Neural cell (in vitro differentiated cells): ENCODE data around the gene TMSB15C. TPM values are rescaled to one million over a fixed set of nuclear protein-coding genes. Genes with fewer than 3 reads are reported as not detected.

Experiments used
- H2AFZ ChIP-seq: fragments of 200-600, 300-800 bp; sonication (generic), shearing (Covaris generic); 2 replicates; pipeline ENCODE4 v1.6.0; 2014; ENCODE audit warnings: low read depth, mild to moderate bottlenecking, antibody characterized with exemption, low read length, moderate library complexity
- H3F3A ChIP-seq: fragments of 200-600 bp; shearing (Covaris generic); 2 replicates; pipeline ENCODE4 v1.6.1; 2016; ENCODE audit warnings: mild to moderate bottlenecking, moderate library complexity, mixed read lengths, antibody characterized with exemption, low read length; ENCODE audit not compliant: insufficient read depth, poor library complexity, severe bottlenecking
- H3K27ac ChIP-seq: fragments of 200-600, 300-800 bp; sonication (generic), shearing (Covaris generic); 2 replicates; pipeline ENCODE4 v1.5.1; 2014; ENCODE audit warnings: mild to moderate bottlenecking, low read length, moderate library complexity
- H3K27me3 ChIP-seq: fragments of 300-800, 200-600 bp; sonication (generic), shearing (Covaris generic); 2 replicates; pipeline ENCODE4 v1.6.0; 2014; ENCODE audit warnings: mild to moderate bottlenecking, low read depth, low read length, moderate library complexity; ENCODE audit not compliant: insufficient read depth
- H3K36me3 ChIP-seq: fragments of 300-800, 200-600 bp; sonication (generic), shearing (Covaris generic); 2 replicates; pipeline ENCODE4 v1.5.1; 2014; ENCODE audit warnings: mild to moderate bottlenecking, antibody characterized with exemption, low read length, moderate library complexity; ENCODE audit not compliant: insufficient read depth
- H3K4me2 ChIP-seq: fragments of 300-800, 200-600 bp; sonication (generic), shearing (Covaris generic); 2 replicates; pipeline ENCODE4 v1.6.0; 2014; ENCODE audit warnings: mild to moderate bottlenecking, low read length
- H3K4me3 ChIP-seq: fragments of 300-800, 200-600 bp; sonication (generic), shearing (Covaris generic); 2 replicates; pipeline ENCODE4 v1.5.1; 2014; ENCODE audit warnings: mild to moderate bottlenecking, low read length, moderate library complexity
- H3K79me2 ChIP-seq: fragments of 200-600 bp; shearing (Covaris generic); replicated peaks from 2 replicates; pipeline ENCODE4 v1.6.0; 2014; ENCODE audit warnings: mild to moderate bottlenecking, low read length, moderate library complexity; ENCODE audit not compliant: insufficient read depth
- H3K9ac ChIP-seq: fragments of 300-800, 200-600 bp; sonication (generic), shearing (Covaris generic); 2 replicates; pipeline ENCODE4 v1.6.1; 2016; ENCODE audit warnings: mild to moderate bottlenecking, low read length, mixed read lengths
- H3K9me2 ChIP-seq: fragments of 200-600 bp; shearing (Covaris generic); 2 replicates; pipeline ENCODE4 v1.6.1; 2016; ENCODE audit warnings: mild to moderate bottlenecking, low read length, mixed read lengths; ENCODE audit not compliant: insufficient read depth
- H3K9me3 ChIP-seq: fragments of 200-600, 300-800 bp; sonication (generic), shearing (Covaris generic); 2 replicates; pipeline ENCODE4 v1.6.1; 2016; ENCODE audit warnings: mild to moderate bottlenecking, mixed run types, low read length, moderate library complexity, mixed read lengths
- H4K20me1 ChIP-seq: fragments of 200-600 bp; shearing (Covaris generic); 2 replicates; pipeline ENCODE4 v1.6.1; 2016; ENCODE audit warnings: mild to moderate bottlenecking, mixed run types; ENCODE audit not compliant: insufficient read depth
- CTCF ChIP-seq: fragments of 450-650 bp; IDR thresholded peaks from 2 replicates; pipeline ENCODE4 v1.5.1; 2014; ENCODE audit warnings: antibody characterized with exemption, mild to moderate bottlenecking, moderate library complexity; ENCODE audit not compliant: poor library complexity, severe bottlenecking
- EP300 ChIP-seq: fragments of 450-650 bp; conservative IDR thresholded peaks from 2 replicates; pipeline ENCODE4 v1.6.1; 2014; ENCODE audit warnings: antibody characterized with exemption, mild to moderate bottlenecking, moderate library complexity; ENCODE audit not compliant: poor library complexity, severe bottlenecking
- EZH2 ChIP-seq: fragments of 200-600, 300-800 bp; shearing (Covaris generic), sonication (generic); IDR thresholded peaks from 2 replicates; pipeline ENCODE4 v1.6.1; 2014; ENCODE audit warnings: antibody characterized with exemption, low read length, borderline replicate concordance, mild to moderate bottlenecking; ENCODE audit not compliant: insufficient read depth, poor library complexity, severe bottlenecking
- MXI1 ChIP-seq: fragments of 450-650 bp; conservative IDR thresholded peaks from 2 replicates; pipeline ENCODE4 v1.6.1; 2014; ENCODE audit warnings: antibody characterized with exemption, mild to moderate bottlenecking; ENCODE audit not compliant: poor library complexity, severe bottlenecking
- POLR2AphosphoS5 ChIP-seq: IDR thresholded peaks from 2 replicates; pipeline ENCODE4 v1.6.1; 2012
- RAD21 ChIP-seq: fragments of 450-650 bp; conservative IDR thresholded peaks from 2 replicates; pipeline ENCODE4 v1.6.1; 2014; ENCODE audit warnings: antibody characterized with exemption, mild to moderate bottlenecking, moderate library complexity
- REST ChIP-seq: IDR thresholded peaks from 2 replicates; pipeline ENCODE4 v1.6.1; 2012; ENCODE audit warnings: borderline replicate concordance
- polyA plus RNA-seq: library from polyadenylated mRNA; depleted of rRNA; stranded (reverse); fragments of >200 nt; gene quantifications from 2 replicates; pipeline ENCODE4 v1.2.3, GENCODE V29; 2014

TMSB15C gene
- polyA plus RNA-seq, 1 donor from 2014 or later: 53.2 TPM

GRCh38 chrX:104039689-104040505 is 36.1 kb downstream of the TMSB15C start, which contains the start of gene H2BW2:
H2BW2 (plus strand) TSS chrX:104039956; CDS start chrX:104039995, 39 bp downstream.
- Histone ChIP-seq H3K4me3 (no peak within 1 kb of the TSS), H3K9ac (no peak within 1 kb of the TSS), H4K20me1 (no peaks in the 10 kb centered on the region), H3K4me2 (no peak within 1 kb of the TSS), H3K36me3 (no peaks in the 10 kb centered on the region), H3K9me3 (no peaks in the 10 kb centered on the region), H3K27me3 (no peaks in the 10 kb centered on the region), H3K79me2 (no peaks in the 10 kb centered on the region), H2AFZ (no peak within 1 kb of the TSS), H3F3A (no peaks in the 10 kb centered on the region), H3K27ac (no peak within 1 kb of the TSS), H3K9me2 (no peaks in the 10 kb centered on the region)
- no peak for TF ChIP-seq RAD21
- no peak for TF ChIP-seq POLR2AphosphoS5
- TF ChIP-seq EZH2: no peak
- no peak for TF ChIP-seq CTCF
- no peak for TF ChIP-seq EP300
- no peak for TF ChIP-seq REST
- TF ChIP-seq MXI1: no peak

Other genes with a start within 250 kb of the TMSB15C start
- 50.6 TPM in 2 replicates for gene RAB9B, start 244.0 kb downstream of the TMSB15C start, polyA plus RNA-seq
- gene TMSB15B, start 113.6 kb downstream of the TMSB15C start, polyA plus RNA-seq: 128 and 133 TPM in 2 replicates
- not detected in 2 replicates for gene H2BW1, start 62.5 kb downstream of the TMSB15C start, polyA plus RNA-seq
- not detected in 2 replicates for gene H2BW2, start 36.3 kb downstream of the TMSB15C start, polyA plus RNA-seq
- 70.0 and 132 TPM in 2 replicates for gene ZCCHC18, start 36.3 kb upstream of the TMSB15C start, polyA plus RNA-seq
- 4.8 and 6.6 TPM in 2 replicates for gene SLC25A53, start 80.8 kb upstream of the TMSB15C start, polyA plus RNA-seq
- 37.4 and 38.2 TPM in 2 replicates for gene FAM199X, start 90.2 kb upstream of the TMSB15C start, polyA plus RNA-seq
- gene ESX1, start 178.7 kb upstream of the TMSB15C start, polyA plus RNA-seq: not detected in 2 replicates